NCI-H1048 (cell line): ENCODE results near the gene CROCC.
"Not testable (repeated sequence)": the region's sequence is repeated elsewhere in the genome, so short reads cannot be mapped to it uniquely, and the experiment has no call there.

Experiments
- DNase-seq: peaks from one replicate; lab custom pipeline; 2025; lab: John Stamatoyannopoulos, UW

CROCC gene

DNA sequence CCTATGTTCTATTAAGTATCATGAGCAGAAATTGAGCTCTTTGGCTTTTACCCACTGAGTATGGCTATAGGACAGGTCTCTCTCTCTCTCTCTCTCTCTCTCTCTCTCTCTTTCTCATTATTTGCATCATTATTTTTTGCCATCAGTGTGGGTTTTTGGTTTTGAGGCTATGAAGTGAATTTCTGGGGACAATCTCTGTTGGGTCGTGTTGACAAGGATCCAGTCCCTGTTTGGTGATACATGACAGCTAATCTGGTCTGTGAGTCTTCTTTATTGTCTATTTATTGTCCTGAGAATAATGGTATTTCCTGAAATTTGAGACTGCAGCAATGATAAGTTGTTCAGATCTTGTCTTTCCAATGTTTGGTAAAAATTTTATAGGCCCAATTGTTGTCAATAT lies 24.1 kb upstream of the CROCC start:
- not testable (repeated sequence) for DNase-seq

DNA sequence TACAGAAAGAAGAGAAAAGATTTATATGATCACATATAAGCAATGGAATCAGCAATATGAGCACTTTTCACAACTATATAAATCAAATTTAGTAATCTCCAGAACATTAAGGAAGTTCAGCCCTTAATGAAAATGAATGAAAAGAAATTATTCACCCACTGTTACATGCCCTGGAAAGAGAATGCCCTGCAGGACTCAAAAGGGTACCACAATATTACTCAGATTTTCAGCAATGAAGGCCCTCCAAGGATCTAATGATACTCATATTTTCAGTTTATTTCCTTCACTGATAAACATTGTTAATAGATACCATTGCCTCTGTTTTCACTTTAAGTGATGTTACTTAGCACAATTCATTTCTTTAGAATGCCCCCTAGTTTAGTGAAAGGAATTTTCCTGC lies 23.4 kb upstream of the CROCC start:
- DNase-seq, result not testable (repeated sequence)

DNA sequence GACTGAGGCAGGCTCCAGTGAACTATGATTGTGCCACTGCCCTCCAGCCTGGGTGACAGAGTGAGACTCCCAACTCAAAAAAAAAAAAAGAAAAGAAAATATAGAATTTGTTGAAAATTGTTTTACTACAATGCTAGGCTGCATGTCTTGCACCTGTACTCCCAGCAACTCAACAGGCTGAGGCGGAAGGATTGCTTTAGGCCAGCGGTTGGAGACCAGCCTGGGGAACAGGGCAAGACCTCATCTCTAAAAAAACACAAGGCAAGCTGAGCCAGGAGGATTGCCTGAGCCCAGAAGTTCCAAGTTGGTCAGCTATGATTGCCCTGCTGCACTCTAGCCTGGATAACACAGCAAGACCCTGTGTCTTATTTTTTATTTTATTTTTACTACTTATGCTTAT lies 22.7 kb upstream of the CROCC start:
- not testable (repeated sequence) for DNase-seq

DNA sequence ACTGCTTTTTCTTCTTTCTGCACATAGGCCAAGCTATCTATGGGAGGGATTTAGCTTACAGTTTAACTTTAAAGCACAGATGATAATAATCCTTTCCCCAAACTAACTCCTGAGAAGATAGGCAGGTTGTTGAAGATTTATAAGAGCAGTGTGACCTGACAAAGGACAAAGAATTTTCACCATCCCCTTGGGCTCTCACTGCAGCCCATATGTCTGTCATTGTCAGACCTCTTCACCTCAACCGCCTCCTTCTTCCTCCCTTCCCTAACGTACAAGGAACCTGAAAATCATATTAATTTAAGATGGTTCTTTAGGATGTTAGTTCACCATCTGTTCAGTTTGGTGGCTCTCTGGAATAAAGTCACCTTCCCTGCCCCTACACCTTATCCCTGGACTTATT lies 21.0 kb upstream of the CROCC start:
- DNase-seq, result no peak

DNA sequence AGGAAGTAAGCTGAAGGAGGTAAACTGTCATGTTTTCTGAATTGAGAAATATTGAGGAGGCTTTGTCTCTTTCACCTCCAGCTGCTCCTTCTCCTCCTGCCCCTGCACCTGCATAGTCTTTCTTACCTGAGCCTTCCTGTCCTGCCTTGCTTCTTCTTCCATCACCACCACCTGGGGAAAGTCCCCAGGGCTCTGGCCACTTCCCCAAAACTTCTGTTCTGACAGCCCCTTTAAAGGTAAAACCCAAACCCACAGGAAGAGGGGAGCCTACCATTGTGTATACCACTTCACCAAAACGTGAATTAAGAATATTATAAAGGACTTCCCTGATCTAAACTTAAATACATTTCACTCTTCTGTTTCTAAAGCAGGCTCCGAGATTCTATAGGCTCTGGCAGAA lies 20.4 kb upstream of the CROCC start:
- DNase-seq, result not testable (repeated sequence)

DNA sequence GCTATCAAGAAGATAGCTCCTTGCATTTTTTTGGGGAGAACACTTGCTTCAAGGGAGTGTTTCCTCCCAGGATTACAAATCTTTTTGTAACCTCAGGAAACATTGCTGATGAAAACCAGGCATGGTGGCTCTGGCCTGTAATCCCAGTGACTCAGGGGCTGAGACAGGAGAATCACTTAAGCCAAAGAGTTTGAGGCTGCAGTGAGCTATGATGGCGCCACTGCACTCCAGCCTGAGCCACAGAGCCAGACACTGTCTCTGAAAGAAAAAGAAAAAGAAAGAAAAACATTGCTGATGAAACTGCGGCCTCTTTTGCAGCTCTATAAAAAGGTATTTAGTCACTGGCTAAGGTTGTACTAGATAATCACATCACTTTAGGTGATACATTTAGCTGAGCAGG lies 18.7 kb upstream of the CROCC start:
- no peak for DNase-seq

- no peak for DNase-seq
Observed at GRCh38 chr1:16903458-16903796, 18.3 kb upstream of the CROCC start.

GRCh38 chr1:16904560-16905109 lies 17.1 kb upstream of the CROCC start:
- DNase-seq, result peak; percentile 97

DNA sequence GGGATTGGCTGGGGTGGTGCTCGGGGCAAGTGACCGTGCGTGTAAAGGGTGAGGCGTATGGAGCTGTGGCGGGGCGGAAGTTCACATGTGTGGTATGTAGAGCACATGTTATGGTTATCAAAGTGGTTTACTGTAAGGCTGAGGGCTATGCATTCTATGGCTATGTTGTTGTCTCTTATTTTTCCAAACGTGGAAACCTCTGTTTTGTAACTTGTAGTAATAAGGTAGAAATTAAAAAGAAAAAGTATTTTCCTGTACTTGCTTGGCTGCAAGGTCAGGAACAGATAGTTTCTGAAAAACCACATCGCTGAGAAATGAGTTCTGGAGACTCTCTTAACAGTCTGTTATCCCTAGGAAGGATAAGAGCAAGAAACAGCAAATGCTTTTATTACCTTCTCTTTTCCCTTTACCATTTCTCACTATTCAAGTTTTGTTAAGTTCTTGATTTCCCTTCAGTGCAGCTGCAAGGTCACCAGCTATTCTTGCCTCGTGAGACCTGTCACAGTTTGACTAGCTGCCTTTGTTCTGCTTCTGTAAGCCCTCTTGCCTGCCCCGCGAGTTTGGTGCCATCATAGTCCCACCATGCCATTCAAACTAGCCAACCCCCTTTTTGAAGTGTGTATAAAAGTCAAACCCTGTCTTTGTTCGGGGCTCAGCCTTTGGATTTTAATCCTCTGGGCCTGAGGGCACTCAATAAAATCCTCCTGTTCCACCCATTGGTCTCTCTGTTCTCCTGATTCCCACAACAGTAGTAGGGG lies 16.4 kb upstream of the CROCC start:
- peak; percentile 65 for DNase-seq

- DNase-seq, result no peak
Observed at GRCh38 chr1:16905868-16906702, 15.6 kb upstream of the CROCC start.

DNA sequence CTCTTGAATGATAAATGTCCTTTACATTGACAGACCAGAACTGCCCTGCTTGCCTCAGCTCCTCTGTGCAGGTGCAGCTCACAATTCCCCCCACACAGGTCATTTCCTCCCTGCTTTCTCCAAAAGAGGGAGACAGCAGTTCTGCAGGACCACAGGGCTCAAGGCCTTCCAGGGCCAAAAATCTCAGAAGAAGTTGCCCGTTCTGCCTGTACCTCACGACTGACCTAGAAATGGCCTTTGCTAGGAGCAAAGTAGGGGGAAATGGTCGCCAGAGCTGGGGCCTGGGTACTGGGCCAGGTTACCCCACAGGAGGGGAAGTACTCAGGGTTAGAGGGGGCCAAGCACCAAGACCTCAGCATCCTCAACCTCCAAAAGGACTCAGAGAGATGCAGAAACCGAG lies 14.9 kb upstream of the CROCC start:
- no peak for DNase-seq

DNA sequence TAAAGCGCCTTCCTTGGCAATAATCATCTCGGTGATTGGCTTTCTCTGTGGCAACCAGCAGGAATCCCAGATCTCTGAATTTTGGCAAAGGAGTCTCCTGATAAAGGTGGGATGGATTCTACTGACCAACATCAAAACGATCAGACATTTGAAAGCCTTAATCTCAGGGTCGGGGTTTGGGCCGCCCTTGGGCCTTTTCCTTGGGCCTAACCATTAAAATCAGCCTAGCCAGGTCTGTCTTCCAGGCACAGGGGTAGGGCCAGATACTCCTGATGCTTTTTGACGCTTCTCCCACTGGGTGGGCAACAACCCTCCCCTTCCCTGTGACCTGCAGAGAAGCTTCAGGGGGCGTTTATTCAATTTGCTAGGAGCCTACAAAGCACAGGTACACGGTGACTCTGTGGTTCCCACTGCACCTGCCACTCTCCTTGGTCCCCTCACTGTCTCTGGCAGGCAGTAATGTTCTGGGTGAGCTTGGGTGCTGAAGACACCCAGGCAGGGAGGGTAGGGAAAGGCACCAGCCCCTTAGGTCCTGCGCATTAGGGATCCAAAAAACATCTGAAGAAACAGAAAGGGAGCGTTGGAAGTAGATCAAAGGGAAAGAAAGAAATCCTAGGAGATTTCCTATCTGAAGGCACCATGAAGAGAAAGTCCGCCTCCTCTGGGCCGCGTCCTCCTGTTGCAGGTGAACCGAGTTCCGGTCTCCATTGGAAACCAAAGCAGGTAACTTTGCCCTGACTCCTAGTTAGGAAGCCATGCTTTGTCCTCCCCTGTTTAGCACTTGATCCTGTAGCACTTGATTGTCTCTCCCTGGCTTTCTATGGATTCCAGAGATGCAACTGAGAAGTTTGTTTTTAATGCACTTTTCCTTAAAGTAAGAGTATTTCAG lies 13.6 kb upstream of the CROCC start:
- DNase-seq, result no peak

- not testable (repeated sequence) for DNase-seq
Observed at GRCh38 chr1:16911851-16912721, 9.6 kb upstream of the CROCC start.

- not testable (repeated sequence) for DNase-seq
Observed at GRCh38 chr1:16912742-16913141, 9.0 kb upstream of the CROCC start.

DNA sequence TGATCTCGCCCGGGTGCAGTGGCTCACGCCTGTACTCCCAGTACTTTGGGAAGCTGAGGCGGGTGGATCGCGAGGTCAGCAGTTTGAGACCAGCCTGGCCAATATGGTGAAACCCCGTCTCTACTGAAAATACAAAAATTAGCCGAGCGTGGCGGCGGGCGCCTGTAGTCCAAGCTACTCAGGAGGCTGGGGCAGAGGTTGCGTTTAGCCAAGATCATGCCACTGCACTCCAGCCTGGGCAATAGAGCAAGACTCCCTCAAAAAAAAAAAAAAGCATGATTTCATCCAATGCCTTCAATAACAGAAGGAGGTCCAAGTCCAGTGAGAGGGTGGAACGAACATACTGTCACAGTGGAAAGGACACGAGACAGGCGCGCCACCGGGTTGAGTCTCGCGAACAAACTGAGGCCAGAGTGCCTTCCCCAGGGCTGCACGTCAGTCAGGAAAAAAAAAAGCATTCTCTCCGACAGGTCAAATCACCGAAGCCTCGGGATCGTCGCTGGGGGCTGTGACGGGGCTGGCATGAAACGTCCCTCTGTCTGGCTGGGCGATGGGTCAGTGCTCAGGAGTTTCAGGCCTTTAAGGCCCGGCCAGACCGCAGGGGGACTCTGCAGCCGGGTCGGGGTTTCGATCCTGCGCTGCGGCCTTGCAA lies 8.4 kb upstream of the CROCC start:
- DNase-seq, result no peak

GRCh38 chr1:16913833-16914662 lies 7.7 kb upstream of the CROCC start:
- peak; percentile 98 for DNase-seq

- DNase-seq, result not testable (repeated sequence)
Observed at GRCh38 chr1:16914928-16915626, 6.7 kb upstream of the CROCC start.

- DNase-seq, result no peak
Observed at GRCh38 chr1:16915627-16915973, 6.1 kb upstream of the CROCC start.
